ENCODE measurements around the gene IL1RN. TPM values are rescaled to one million over a fixed set of nuclear protein-coding genes. Genes with fewer than 3 reads are reported as not detected.

IL1RN gene
- total RNA-seq, 1 donor from 2014 or later = not detected

DNA sequence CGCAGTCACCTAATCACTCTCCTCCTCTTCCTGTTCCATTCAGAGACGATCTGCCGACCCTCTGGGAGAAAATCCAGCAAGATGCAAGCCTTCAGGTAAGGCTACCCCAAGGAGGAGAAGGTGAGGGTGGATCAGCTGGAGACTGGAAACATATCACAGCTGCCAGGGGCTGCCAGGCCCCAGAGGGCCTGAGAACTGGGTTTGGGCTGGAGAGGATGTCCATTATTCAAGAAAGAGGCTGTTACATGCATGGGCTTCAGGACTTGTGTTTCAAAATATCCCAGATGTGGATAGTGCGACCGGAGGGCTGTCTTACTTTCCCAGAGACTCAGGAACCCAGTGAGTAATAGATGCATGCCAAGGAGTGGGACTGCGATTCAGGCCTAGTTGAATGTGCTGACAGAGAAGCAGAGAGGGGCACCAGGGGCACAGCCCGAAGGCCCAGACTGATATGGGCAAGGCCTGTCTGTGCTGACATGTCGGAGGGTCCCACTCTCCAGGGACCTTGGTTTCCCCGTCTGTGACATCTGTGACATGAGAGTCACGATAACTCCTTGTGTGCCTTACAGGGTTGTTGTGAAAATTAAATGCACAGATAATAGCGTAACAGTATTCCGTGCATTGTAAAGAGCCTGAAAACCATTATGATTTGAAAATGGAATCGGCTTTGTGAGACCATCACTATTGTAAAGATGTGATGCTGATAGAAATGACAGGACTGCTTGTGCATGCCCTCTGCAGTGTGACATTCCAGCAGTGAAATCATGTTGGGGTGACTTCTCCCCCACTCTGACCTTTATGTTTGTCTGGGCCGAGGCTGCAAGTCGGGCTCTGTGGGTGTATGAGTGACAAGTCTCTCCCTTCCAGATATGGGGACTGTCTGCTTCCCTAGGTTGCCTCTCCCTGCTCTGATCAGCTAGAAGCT is 510 bp downstream of the IL1RN start:
- Mint-ChIP-seq H3K4me1 (ENCODE audit: low read depth, unreplicated experiment) (no peaks in the 10 kb centered on the region), H3K9me3 (ENCODE audit: unreplicated experiment) (no peaks in the 10 kb centered on the region)
- DNase-seq = no peak

DNA sequence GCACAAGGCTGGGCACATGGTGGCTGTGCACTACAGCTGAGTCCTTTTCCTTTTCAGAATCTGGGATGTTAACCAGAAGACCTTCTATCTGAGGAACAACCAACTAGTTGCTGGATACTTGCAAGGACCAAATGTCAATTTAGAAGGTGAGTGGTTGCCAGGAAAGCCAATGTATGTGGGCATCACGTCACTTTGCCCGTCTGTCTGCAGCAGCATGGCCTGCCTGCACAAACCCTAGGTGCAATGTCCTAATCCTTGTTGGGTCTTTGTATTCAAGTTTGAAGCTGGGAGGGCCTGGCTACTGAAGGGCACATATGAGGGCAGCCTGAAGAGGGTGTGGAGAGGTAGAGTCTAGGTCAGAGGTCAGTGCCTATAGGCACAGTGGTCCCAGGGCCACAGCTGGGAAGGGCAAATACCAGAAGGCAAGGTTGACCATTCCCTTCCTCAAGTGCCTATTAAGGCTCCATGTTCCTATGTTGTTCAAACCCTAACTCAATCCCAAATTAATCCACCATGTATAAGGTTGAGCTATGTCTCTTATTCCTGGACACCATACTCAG is 2.2 kb downstream of the IL1RN start:
- DNase-seq = no peak
- TF ChIP-seq, protein P1, sequence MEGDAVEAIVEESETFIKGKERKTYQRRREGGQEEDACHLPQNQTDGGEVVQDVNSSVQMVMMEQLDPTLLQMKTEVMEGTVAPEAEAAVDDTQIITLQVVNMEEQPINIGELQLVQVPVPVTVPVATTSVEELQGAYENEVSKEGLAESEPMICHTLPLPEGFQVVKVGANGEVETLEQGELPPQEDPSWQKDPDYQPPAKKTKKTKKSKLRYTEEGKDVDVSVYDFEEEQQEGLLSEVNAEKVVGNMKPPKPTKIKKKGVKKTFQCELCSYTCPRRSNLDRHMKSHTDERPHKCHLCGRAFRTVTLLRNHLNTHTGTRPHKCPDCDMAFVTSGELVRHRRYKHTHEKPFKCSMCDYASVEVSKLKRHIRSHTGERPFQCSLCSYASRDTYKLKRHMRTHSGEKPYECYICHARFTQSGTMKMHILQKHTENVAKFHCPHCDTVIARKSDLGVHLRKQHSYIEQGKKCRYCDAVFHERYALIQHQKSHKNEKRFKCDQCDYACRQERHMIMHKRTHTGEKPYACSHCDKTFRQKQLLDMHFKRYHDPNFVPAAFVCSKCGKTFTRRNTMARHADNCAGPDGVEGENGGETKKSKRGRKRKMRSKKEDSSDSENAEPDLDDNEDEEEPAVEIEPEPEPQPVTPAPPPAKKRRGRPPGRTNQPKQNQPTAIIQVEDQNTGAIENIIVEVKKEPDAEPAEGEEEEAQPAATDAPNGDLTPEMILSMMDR (IDR thresholded peaks at IDR 0.05; ENCODE audit: partially characterized antibody, unreplicated experiment) = no peak
- H3K27me3 Mint-ChIP-seq (ENCODE audit: unreplicated experiment) = peaks cover 6% of the 10 kb centered on the region
- H3K4me1 Mint-ChIP-seq (ENCODE audit: low read depth, unreplicated experiment) = no peaks in the 10 kb centered on the region
- H3K36me3 Mint-ChIP-seq (ENCODE audit: unreplicated experiment) = no peaks in the 10 kb centered on the region
- no peak overlapping the region for H3K4me3 Mint-ChIP-seq (ENCODE audit: unreplicated experiment)
- H3K9me3 Mint-ChIP-seq (ENCODE audit: unreplicated experiment) = no peaks in the 10 kb centered on the region
- H3K27ac Mint-ChIP-seq (ENCODE audit: unreplicated experiment) = no peak overlapping the region

More for the DNA sequence above, 510 bp downstream of the IL1RN start:
- H3K27ac Mint-ChIP-seq (ENCODE audit: unreplicated experiment) = no peak overlapping the region
- H3K27me3 Mint-ChIP-seq (ENCODE audit: unreplicated experiment) = peaks cover 6% of the 10 kb centered on the region
- no peak overlapping the region for H3K4me3 Mint-ChIP-seq (ENCODE audit: unreplicated experiment)
- TF ChIP-seq, protein P1 (IDR thresholded peaks at IDR 0.05; ENCODE audit: partially characterized antibody, unreplicated experiment) = no peak
- H3K36me3 Mint-ChIP-seq (ENCODE audit: unreplicated experiment) = no peaks in the 10 kb centered on the region

DNA sequence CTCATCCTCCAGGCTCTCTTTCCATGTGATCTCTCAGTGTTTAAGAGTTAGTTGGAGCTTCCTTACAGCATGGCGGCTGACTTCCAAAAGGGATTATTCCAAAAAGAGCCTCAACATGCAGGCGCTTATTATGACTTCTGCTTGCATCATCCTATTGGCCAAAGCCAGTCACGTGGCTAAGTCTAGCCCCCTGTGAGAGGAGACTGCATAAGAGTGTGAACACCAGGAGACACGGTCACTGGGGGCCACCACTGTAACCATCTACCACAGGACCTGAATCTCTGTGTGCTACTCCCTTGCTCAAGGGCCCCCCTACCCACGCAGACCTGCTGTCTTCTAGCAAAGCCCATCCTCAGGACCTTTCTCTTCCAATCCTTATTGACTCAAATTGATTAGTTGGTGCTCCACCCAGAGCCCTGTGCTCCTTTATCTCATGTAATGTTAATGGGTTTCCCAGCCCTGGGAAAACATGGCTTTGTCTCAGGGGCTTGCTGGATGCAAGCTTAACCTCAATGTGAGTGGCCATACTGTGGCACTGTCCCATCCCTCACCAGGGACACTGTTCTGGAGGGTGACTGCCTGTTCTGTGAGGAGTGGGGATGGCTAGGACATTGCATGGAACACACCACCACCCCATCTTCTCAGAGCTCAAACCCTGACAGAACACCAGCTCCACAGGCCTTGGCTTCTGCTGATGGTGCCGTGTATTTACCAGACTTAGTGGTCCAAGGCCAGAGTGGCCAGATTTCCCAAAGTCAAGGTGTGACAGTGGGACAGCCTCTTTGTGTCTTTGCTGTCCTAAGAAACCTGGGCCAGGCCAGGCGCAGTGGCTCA is 4.2 kb downstream of the IL1RN start:
- TF ChIP-seq, protein P1 (IDR thresholded peaks at IDR 0.05; ENCODE audit: partially characterized antibody, unreplicated experiment) = no peak
- Mint-ChIP-seq H3K27ac (ENCODE audit: unreplicated experiment) (no peak overlapping the region), H3K4me1 (ENCODE audit: low read depth, unreplicated experiment) (no peaks in the 10 kb centered on the region), H3K27me3 (ENCODE audit: unreplicated experiment) (peaks cover 3% of the 10 kb centered on the region), H3K36me3 (ENCODE audit: unreplicated experiment) (no peaks in the 10 kb centered on the region), H3K9me3 (ENCODE audit: unreplicated experiment) (no peaks in the 10 kb centered on the region), H3K4me3 (ENCODE audit: unreplicated experiment) (no peak overlapping the region)
- no peak for DNase-seq

DNA sequence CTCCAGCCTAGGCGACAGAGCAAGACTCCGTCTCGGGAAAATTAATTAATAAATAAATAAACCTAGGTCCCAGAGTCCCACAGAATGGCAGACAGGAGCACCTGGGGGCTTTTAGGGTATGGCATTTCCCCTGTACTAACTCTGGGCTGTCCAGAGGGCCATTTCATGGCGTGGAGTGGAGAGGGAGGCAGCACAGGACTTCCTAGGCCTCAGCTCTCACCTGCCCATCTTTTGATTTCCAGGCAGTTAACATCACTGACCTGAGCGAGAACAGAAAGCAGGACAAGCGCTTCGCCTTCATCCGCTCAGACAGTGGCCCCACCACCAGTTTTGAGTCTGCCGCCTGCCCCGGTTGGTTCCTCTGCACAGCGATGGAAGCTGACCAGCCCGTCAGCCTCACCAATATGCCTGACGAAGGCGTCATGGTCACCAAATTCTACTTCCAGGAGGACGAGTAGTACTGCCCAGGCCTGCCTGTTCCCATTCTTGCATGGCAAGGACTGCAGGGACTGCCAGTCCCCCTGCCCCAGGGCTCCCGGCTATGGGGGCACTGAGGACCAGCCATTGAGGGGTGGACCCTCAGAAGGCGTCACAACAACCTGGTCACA is 5.1 kb downstream of the IL1RN start:
- Mint-ChIP-seq H3K4me1 (ENCODE audit: low read depth, unreplicated experiment) (no peaks in the 10 kb centered on the region), H3K27ac (ENCODE audit: unreplicated experiment) (no peak overlapping the region), H3K4me3 (ENCODE audit: unreplicated experiment) (no peak overlapping the region), H3K27me3 (ENCODE audit: unreplicated experiment) (peaks cover 5% of the 10 kb centered on the region), H3K9me3 (ENCODE audit: unreplicated experiment) (no peaks in the 10 kb centered on the region), H3K36me3 (ENCODE audit: unreplicated experiment) (no peaks in the 10 kb centered on the region)
- DNase-seq = no peak
- TF ChIP-seq, protein P1 (IDR thresholded peaks at IDR 0.05; ENCODE audit: partially characterized antibody, unreplicated experiment) = no peak

All from glutamatergic neuron (in vitro differentiated cells).